ENCODE data around the gene TLDC2.
A peak's percentile ranks its signal among the peaks of the same experiment; 100 is the strongest.
"Not testable (repeated sequence)": the region's sequence is repeated elsewhere in the genome, so short reads cannot be mapped to it uniquely, and the experiment has no call there.

The TLDC2 gene

GRCh38 chr20:36875702-36876472 lies at the start of gene TLDC2:
Gene TLDC2, plus strand, starts transcription at chr20:36876138. Its CDS starts 37 bp downstream, at chr20:36876175.
- DNase-seq (ENCODE audit: low read depth): no peak

GRCh38 chr20:36826554-36827244 lies 49.2 kb upstream of the TLDC2 start:
- no peak for DNase-seq (ENCODE audit: low read depth)

GRCh38 chr20:36827541-36828279 lies 48.2 kb upstream of the TLDC2 start:
- DNase-seq (ENCODE audit: low read depth): no peak

GRCh38 chr20:36830791-36831691 lies 44.9 kb upstream of the TLDC2 start:
- no peak for DNase-seq (ENCODE audit: low read depth)

- DNase-seq (ENCODE audit: low read depth): no peak
Measured at GRCh38 chr20:36832791-36833190, 43.1 kb upstream of the TLDC2 start.

- no peak for DNase-seq (ENCODE audit: low read depth)
Measured at GRCh38 chr20:36833275-36834020, 42.5 kb upstream of the TLDC2 start.

GRCh38 chr20:36835025-36835424 lies 40.9 kb upstream of the TLDC2 start:
- no peak for DNase-seq (ENCODE audit: low read depth)

- peak; percentile 65 for DNase-seq (ENCODE audit: low read depth)
Measured at GRCh38 chr20:36835453-36836198, 40.3 kb upstream of the TLDC2 start.

- no peak for DNase-seq (ENCODE audit: low read depth)
Measured at GRCh38 chr20:36836591-36837269, 39.2 kb upstream of the TLDC2 start.

GRCh38 chr20:36838376-36838775 lies 37.6 kb upstream of the TLDC2 start:
- DNase-seq (ENCODE audit: low read depth): not testable (repeated sequence)

GRCh38 chr20:36839150-36839549 lies 36.8 kb upstream of the TLDC2 start:
- DNase-seq (ENCODE audit: low read depth): no peak

GRCh38 chr20:36841030-36841429 lies 34.9 kb upstream of the TLDC2 start:
- DNase-seq (ENCODE audit: low read depth): not testable (repeated sequence)

GRCh38 chr20:36845288-36845971 lies 30.5 kb upstream of the TLDC2 start:
- DNase-seq (ENCODE audit: low read depth): no peak

GRCh38 chr20:36847009-36847709 lies 28.8 kb upstream of the TLDC2 start:
- no peak for DNase-seq (ENCODE audit: low read depth)

- DNase-seq (ENCODE audit: low read depth): no peak
Measured at GRCh38 chr20:36847710-36848040, 28.3 kb upstream of the TLDC2 start.

- no peak for DNase-seq (ENCODE audit: low read depth)
Measured at GRCh38 chr20:36848078-36848660, 27.8 kb upstream of the TLDC2 start.

GRCh38 chr20:36848677-36849076 lies 27.3 kb upstream of the TLDC2 start:
- DNase-seq (ENCODE audit: low read depth): no peak

All from stimulated activated CD8-positive, alpha-beta memory T cell treated with anti-CD3 and anti-CD28 coated beads, Interleukin-12 subunit alpha, Interleukin-12 subunit beta, amount 100 ng/mL, for 1 hour (primary cell).